ENCODE measurements around the gene KDM2B. TPM values are rescaled to one million over a fixed set of nuclear protein-coding genes. Genes with fewer than 3 reads are reported as not detected.
"Not testable (repeated sequence)": the region's sequence is repeated elsewhere in the genome, so short reads cannot be mapped to it uniquely, and the experiment has no call there.

Gene KDM2B
- total RNA-seq, 1 donor, result 65.2 TPM

GRCh38 chr12:121400332-121401139 is 180.3 kb downstream of the KDM2B start:
- DNase-seq (ENCODE audit: low read depth in 2 of 3, low spot score in 2 of 3), result peak in 2 of 3 donors; percentile 34 to 51

GRCh38 chr12:121399391-121400331 is 181.2 kb downstream of the KDM2B start, which contains the start of gene RNF34:
Gene RNF34, plus strand, starts transcription at chr12:121400118. Its CDS starts 95 bp downstream, at chr12:121400213.
- DNase-seq (ENCODE audit: low read depth in 2 of 3, low spot score in 2 of 3), result peak; percentile 96 to 98 (median 98)

GRCh38 chr12:121398355-121398754 is 182.5 kb downstream of the KDM2B start:
- no peak for DNase-seq (ENCODE audit: low read depth in 2 of 3, low spot score in 2 of 3)

GRCh38 chr12:121397521-121397920 is 183.3 kb downstream of the KDM2B start:
- no peak for DNase-seq (ENCODE audit: low read depth in 2 of 3, low spot score in 2 of 3)

GRCh38 chr12:121392325-121392716 is 188.5 kb downstream of the KDM2B start:
- DNase-seq (ENCODE audit: low read depth in 2 of 3, low spot score in 2 of 3), result no peak

GRCh38 chr12:121391619-121392324 is 189.1 kb downstream of the KDM2B start:
- peak in 2 of 3 donors; percentile 26 to 72 for DNase-seq (ENCODE audit: low read depth in 2 of 3, low spot score in 2 of 3)

GRCh38 chr12:121390856-121391255 is 190.0 kb downstream of the KDM2B start:
- no peak for DNase-seq (ENCODE audit: low read depth in 2 of 3, low spot score in 2 of 3)

- peak in 2 of 3 donors; percentile 31 to 57 for DNase-seq (ENCODE audit: low read depth in 2 of 3, low spot score in 2 of 3)
Measured at GRCh38 chr12:121388421-121388981, 192.3 kb downstream of the KDM2B start.

- not testable (repeated sequence) for DNase-seq (ENCODE audit: low read depth in 2 of 3, low spot score in 2 of 3)
Measured at GRCh38 chr12:121384891-121385290, 195.9 kb downstream of the KDM2B start.

- no peak for DNase-seq (ENCODE audit: low read depth in 2 of 3, low spot score in 2 of 3)
Measured at GRCh38 chr12:121383601-121384021, 197.2 kb downstream of the KDM2B start.

- no peak for DNase-seq (ENCODE audit: low read depth in 2 of 3, low spot score in 2 of 3)
Measured at GRCh38 chr12:121379945-121380344, 200.9 kb downstream of the KDM2B start.

Small RNA genes within 50 kb of the gene (small RNA-seq; reads per million reads assigned to genes)
- not detected for gene RNU6-1004P

Other genes with a start within 250 kb of the KDM2B start
- gene ANAPC5, start 228.6 kb downstream of the KDM2B start, total RNA-seq, result 118 TPM
- gene RNF34, start 180.9 kb downstream of the KDM2B start, total RNA-seq, result 53.1 TPM
- 93.7 TPM for gene ORAI1, start 45.5 kb upstream of the KDM2B start, total RNA-seq
- 0.54 TPM for gene MORN3, start 88.6 kb upstream of the KDM2B start, total RNA-seq
- 7.8 TPM for gene TMEM120B, start 131.7 kb upstream of the KDM2B start, total RNA-seq
- 74.3 TPM for gene RHOF, start 212.7 kb upstream of the KDM2B start, total RNA-seq
- gene SETD1B, start 223.0 kb upstream of the KDM2B start, total RNA-seq, result 14.3 TPM